WTC11 (cell line): Measurements from ENCODE around the gene S100A8. TPM values are rescaled to one million over a fixed set of nuclear protein-coding genes. Genes with fewer than 3 reads are reported as not detected.

Experiments used
- ATAC-seq: fragments of 200-7000 bp; cut with Tn5 transposase; 2 replicates; pipeline ENCODE4 v1.10.0; 2021; ENCODE audit warnings: mild to moderate bottlenecking, moderate library complexity
- CTCF ChIA-PET: fragments of 300-600 bp; sonication (Branson Sonifier 250); formaldehyde crosslinking; loops from one replicate; lab custom pipeline; 2021; ENCODE audit warnings: antibody characterized with exemption; lab: Charles Lee
- POLR2A ChIA-PET: fragments of 350-600 bp; sonication (Branson Sonifier 250); formaldehyde crosslinking; loops from one replicate; lab custom pipeline; 2021; ENCODE audit warnings: antibody characterized with exemption; lab: Charles Lee
- DNase-seq: peaks from one replicate; pipeline ENCODE4 v3.0.0; 2021; ENCODE audit warnings: low spot score
- H3K27ac Mint-ChIP-seq: 2 replicates; pipeline ENCODE4 v1.8.0; 2021; ENCODE audit warnings: mixed read lengths
- H3K27me3 Mint-ChIP-seq: 2 replicates; pipeline ENCODE4 v1.8.0; 2021; ENCODE audit warnings: low read depth, mild to moderate bottlenecking, moderate library complexity, mixed read lengths
- H3K36me3 Mint-ChIP-seq: 2 replicates; pipeline ENCODE4 v1.8.0; 2021; ENCODE audit warnings: mixed read lengths
- H3K4me1 Mint-ChIP-seq: 2 replicates; pipeline ENCODE4 v1.8.0; 2022; ENCODE audit warnings: mixed read lengths
- H3K4me3 Mint-ChIP-seq: 2 replicates; pipeline ENCODE4 v1.8.0; 2021; ENCODE audit warnings: mild to moderate bottlenecking, moderate library complexity, mixed read lengths
- H3K9me3 Mint-ChIP-seq: 2 replicates; pipeline ENCODE4 v1.8.0; 2021; ENCODE audit warnings: mixed read lengths
- CBFB ChIP-seq: sonication (generic); formaldehyde crosslinking; IDR thresholded peaks from 2 replicates; pipeline ENCODE4 v1.8.1; 2022; ENCODE audit warnings: mild to moderate bottlenecking, low read depth, missing genetic modification reagents
- KAT7 ChIP-seq: sonication (generic); formaldehyde crosslinking; IDR thresholded peaks from 2 replicates; pipeline ENCODE4 v1.8.1; 2023; ENCODE audit warnings: missing genetic modification reagents, mild to moderate bottlenecking, borderline replicate concordance
- RELA ChIP-seq: sonication (generic); formaldehyde crosslinking; IDR thresholded peaks from 2 replicates; pipeline ENCODE4 v1.8.1; 2022; ENCODE audit warnings: missing genetic modification reagents, mild to moderate bottlenecking, borderline replicate concordance
- SMAD3 ChIP-seq: sonication (generic); formaldehyde crosslinking; IDR thresholded peaks from 2 replicates; pipeline ENCODE4 v1.8.0; 2022; ENCODE audit warnings: missing genetic modification reagents, mild to moderate bottlenecking, borderline replicate concordance
- ZBTB21 ChIP-seq: sonication (generic); formaldehyde crosslinking; IDR thresholded peaks from 2 replicates; pipeline ENCODE4 v1.8.1; 2023; ENCODE audit warnings: mild to moderate bottlenecking, missing genetic modification reagents, borderline replicate concordance
- ZNF232 ChIP-seq: sonication (generic); formaldehyde crosslinking; IDR thresholded peaks from 2 replicates; pipeline ENCODE4 v1.8.0; 2022; ENCODE audit warnings: mild to moderate bottlenecking, missing genetic modification reagents
- ZNF263 ChIP-seq: sonication (generic); formaldehyde crosslinking; IDR thresholded peaks from 2 replicates; pipeline ENCODE4 v1.8.1; 2022; ENCODE audit warnings: low read depth, mild to moderate bottlenecking, moderate library complexity, missing genetic modification reagents
- ZNF317 ChIP-seq: sonication (generic); formaldehyde crosslinking; IDR thresholded peaks from 2 replicates; pipeline ENCODE4 v1.8.1; 2023; ENCODE audit warnings: low read depth, mild to moderate bottlenecking, moderate library complexity, missing genetic modification reagents, borderline replicate concordance
- ZNF416 ChIP-seq: fragments of 250-450 bp; sonication (Bioruptor Pico); IDR thresholded peaks from 2 replicates; pipeline ENCODE4 v1.9.0; 2021; ENCODE audit warnings: mild to moderate bottlenecking, inconsistent platforms
- total RNA-seq: library from RNA; stranded (reverse); gene quantifications from 3 replicates; pipeline ENCODE4 v1.2.3, GENCODE V29; 2021
- TF ChIP-seq, protein P1 (sequence below): sonication (generic); formaldehyde crosslinking; IDR thresholded peaks from 2 replicates; pipeline ENCODE4 v1.8.0; 2022; ENCODE audit warnings: missing genetic modification reagents
- TF ChIP-seq, protein P2 (sequence below): sonication (generic); formaldehyde crosslinking; conservative IDR thresholded peaks from 2 replicates; pipeline ENCODE4 v1.8.1; 2022; ENCODE audit warnings: mild to moderate bottlenecking, missing genetic modification reagents
- TF ChIP-seq, protein P3 (sequence below): sonication (generic); formaldehyde crosslinking; IDR thresholded peaks from 2 replicates; pipeline ENCODE4 v1.8.0; 2022; ENCODE audit warnings: mild to moderate bottlenecking, missing genetic modification reagents
- TF ChIP-seq, protein P4 (sequence below): fragments of 250-450 bp; sonication (Bioruptor Pico); IDR thresholded peaks from 2 replicates; pipeline ENCODE4 v1.9.0; 2021; ENCODE audit warnings: mild to moderate bottlenecking
- TF ChIP-seq, protein P5 (sequence below): sonication (generic); formaldehyde crosslinking; IDR thresholded peaks from 2 replicates; pipeline ENCODE4 v1.8.1; 2023; ENCODE audit warnings: mild to moderate bottlenecking, missing genetic modification reagents, moderate library complexity
- TF ChIP-seq, protein P6 (sequence below): sonication (generic); formaldehyde crosslinking; IDR thresholded peaks from 2 replicates; pipeline ENCODE4 v1.8.0; 2022; ENCODE audit warnings: mild to moderate bottlenecking, missing genetic modification reagents
- TF ChIP-seq, protein P7 (sequence below): sonication (generic); formaldehyde crosslinking; IDR thresholded peaks from 2 replicates; pipeline ENCODE4 v1.8.1; 2023; ENCODE audit warnings: mild to moderate bottlenecking, missing genetic modification reagents, moderate library complexity

Gene S100A8
- total RNA-seq, 1 experiment from 2014 or later, result not detected

DNA sequence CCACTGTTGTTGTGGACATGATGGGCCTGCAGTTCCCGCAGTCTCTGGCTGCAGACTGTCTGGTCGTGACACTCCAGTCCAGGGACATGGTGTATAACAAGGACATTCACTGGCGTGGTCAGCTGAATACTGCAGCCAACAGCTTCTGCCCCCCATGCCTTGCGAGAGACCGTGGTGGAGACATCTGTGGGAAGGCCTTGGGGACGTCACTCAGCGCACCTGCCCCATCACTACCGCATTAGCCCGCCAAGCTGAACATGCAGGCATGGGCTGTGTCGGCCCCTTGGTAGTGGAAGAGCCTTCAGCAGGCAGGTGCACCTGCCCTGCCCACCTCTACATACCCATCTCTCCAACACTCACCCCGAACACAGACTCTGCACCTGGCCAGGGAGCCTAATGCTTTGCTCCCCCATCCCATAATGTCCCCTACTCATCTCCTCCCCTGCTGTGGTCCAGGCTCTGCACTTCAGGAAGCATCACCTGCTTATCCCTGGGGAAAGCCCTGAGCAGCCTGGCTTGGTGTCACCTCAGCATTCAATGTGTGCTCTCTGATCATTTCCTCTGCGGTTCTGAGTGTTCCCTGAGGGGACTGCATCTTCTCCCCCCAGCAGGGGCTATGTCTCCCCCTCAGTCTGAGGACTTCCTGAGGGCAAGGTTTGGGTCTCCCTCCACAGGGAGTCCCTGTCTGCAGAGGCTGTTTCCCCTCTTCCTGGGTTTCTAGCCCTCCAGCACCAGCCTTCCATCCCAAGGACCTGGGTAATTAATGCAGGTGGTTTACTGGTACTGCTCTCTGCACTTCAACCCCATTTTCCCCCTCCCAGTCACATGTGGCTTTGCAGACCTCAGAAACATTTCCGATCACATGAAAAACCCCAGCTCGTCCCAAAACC, 45.4 kb downstream of the S100A8 start:
- peaks cover 12% of the 10 kb centered on the region for H3K4me1 Mint-ChIP-seq
- CTCF ChIA-PET, result interaction anchor here (0.9 to 1.5 kb wide), 2 partner anchors 8 to 150 kb away, joined by 3 to 4 read pairs; no protein-coding TSS in a partner anchor
- no peak for TF ChIP-seq CBFB (CRISPR knock-in tag)

DNA sequence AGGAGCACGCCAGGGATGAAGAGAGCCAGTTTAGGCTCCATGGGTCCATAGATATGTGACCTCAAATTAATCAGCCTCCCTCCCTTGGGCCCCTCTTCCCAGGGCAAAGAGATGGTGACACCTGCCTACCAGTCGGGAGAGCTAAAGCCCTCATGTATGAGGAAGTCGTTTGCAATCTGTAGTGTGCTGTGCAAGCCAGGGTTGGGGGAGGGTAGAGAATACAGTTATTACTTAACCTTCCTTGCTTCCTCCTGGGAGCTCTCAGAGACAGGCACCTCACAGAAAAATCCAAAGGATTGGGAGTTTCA, 46.2 kb downstream of the S100A8 start:
- H3K4me1 Mint-ChIP-seq, result peaks cover 12% of the 10 kb centered on the region
- no peak for DNase-seq
- no peaks in the 10 kb centered on the region for H3K36me3 Mint-ChIP-seq
- CTCF ChIA-PET, result interaction anchor here (0.9 to 1.5 kb wide), 3 partner anchors 9 to 151 kb away, joined by 3 to 4 read pairs (median 3); no protein-coding TSS in a partner anchor
- H3K9me3 Mint-ChIP-seq, result no peaks in the 10 kb centered on the region
- TF ChIP-seq KAT7 (CRISPR knock-in tag) (no peak), ZBTB21 (CRISPR knock-in tag) (no peak), SMAD3 (CRISPR knock-in tag) (no peak)
- TF ChIP-seq, protein P1, sequence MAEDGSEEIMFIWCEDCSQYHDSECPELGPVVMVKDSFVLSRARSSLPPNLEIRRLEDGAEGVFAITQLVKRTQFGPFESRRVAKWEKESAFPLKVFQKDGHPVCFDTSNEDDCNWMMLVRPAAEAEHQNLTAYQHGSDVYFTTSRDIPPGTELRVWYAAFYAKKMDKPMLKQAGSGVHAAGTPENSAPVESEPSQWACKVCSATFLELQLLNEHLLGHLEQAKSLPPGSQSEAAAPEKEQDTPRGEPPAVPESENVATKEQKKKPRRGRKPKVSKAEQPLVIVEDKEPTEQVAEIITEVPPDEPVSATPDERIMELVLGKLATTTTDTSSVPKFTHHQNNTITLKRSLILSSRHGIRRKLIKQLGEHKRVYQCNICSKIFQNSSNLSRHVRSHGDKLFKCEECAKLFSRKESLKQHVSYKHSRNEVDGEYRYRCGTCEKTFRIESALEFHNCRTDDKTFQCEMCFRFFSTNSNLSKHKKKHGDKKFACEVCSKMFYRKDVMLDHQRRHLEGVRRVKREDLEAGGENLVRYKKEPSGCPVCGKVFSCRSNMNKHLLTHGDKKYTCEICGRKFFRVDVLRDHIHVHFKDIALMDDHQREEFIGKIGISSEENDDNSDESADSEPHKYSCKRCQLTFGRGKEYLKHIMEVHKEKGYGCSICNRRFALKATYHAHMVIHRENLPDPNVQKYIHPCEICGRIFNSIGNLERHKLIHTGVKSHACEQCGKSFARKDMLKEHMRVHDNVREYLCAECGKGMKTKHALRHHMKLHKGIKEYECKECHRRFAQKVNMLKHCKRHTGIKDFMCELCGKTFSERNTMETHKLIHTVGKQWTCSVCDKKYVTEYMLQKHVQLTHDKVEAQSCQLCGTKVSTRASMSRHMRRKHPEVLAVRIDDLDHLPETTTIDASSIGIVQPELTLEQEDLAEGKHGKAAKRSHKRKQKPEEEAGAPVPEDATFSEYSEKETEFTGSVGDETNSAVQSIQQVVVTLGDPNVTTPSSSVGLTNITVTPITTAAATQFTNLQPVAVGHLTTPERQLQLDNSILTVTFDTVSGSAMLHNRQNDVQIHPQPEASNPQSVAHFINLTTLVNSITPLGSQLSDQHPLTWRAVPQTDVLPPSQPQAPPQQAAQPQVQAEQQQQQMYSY (CRISPR knock-in tag), result no peak
- TF ChIP-seq, protein P2, sequence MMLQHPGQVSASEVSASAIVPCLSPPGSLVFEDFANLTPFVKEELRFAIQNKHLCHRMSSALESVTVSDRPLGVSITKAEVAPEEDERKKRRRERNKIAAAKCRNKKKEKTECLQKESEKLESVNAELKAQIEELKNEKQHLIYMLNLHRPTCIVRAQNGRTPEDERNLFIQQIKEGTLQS (CRISPR knock-in tag), result no peak
- TF ChIP-seq, all 79 proteins: peak for 0
- peaks cover 10% of the 10 kb centered on the region for H3K27me3 Mint-ChIP-seq
- POLR2A ChIA-PET, result no interaction called here
- no peak for ATAC-seq
- H3K4me3 Mint-ChIP-seq, result no peak overlapping the region
- no peak overlapping the region for H3K27ac Mint-ChIP-seq

More for the DNA sequence above, 45.4 kb downstream of the S100A8 start:
- DNase-seq (no peak), ATAC-seq (no peak)
- Mint-ChIP-seq H3K36me3 (no peaks in the 10 kb centered on the region), H3K27ac (no peak overlapping the region), H3K27me3 (peaks cover 15% of the 10 kb centered on the region), H3K9me3 (no peaks in the 10 kb centered on the region), H3K4me3 (no peak overlapping the region)
- POLR2A ChIA-PET, result no interaction called here

DNA sequence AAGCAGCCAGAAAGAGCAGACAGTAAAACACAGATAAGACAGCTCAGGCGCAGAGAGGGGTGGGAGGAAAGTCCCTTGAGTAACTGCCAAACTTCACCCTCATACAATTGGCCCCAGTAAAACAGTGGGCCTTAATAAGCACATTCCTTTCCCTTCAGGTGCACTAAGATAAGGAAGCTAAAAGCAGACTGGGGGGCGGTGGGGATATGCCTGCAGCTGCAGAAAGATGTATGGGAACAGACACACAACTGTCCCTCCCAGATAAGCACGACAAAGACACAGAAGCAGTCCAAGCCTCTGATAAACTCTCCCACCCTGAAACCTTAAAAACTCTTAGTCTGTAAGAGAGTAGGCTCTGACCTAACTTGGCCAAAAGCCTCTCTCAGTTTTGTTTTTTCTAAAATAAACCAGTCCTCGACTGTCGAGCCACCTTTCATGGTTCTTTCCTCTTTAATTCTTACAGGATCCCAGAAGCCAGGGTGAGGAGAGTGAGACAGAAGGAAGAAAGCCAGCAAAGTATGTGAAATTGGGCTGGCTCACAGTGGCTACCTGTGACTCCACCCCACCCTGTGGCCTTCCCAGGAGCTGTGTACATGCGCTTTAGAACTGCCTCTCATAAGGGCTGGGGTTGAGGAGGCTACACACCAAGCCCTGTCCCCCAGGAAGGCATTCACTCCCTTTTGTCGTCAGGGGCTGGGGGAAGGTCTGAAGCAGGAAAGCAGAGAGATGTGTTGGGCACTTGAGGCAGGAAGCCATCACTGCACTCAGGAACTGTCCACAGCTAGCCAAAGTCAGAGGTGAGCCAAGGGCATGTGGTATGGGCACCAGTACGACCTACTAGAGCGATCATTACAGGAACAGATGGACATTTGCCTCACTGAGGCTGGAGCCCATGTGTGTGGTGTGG, 46.8 kb downstream of the S100A8 start:
- Mint-ChIP-seq H3K27me3 (peaks cover 4% of the 10 kb centered on the region), H3K36me3 (no peaks in the 10 kb centered on the region), H3K4me1 (peaks cover 10% of the 10 kb centered on the region), H3K4me3 (no peak overlapping the region), H3K9me3 (no peaks in the 10 kb centered on the region), H3K27ac (no peak overlapping the region)
- ChIA-PET POLR2A (no interaction called here), CTCF (interaction anchor here (0.6 to 1.6 kb wide), 8 partner anchors 9 to 1710 kb away, joined by 3 to 10 read pairs (median 3); no protein-coding TSS in a partner anchor)
- ATAC-seq (no peak), DNase-seq (no peak)
- no peak for TF ChIP-seq ZNF263
- TF ChIP-seq, protein P3, sequence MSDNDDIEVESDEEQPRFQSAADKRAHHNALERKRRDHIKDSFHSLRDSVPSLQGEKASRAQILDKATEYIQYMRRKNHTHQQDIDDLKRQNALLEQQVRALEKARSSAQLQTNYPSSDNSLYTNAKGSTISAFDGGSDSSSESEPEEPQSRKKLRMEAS (CRISPR knock-in tag), result no peak
- TF ChIP-seq KAT7 (CRISPR knock-in tag), result no peak

DNA sequence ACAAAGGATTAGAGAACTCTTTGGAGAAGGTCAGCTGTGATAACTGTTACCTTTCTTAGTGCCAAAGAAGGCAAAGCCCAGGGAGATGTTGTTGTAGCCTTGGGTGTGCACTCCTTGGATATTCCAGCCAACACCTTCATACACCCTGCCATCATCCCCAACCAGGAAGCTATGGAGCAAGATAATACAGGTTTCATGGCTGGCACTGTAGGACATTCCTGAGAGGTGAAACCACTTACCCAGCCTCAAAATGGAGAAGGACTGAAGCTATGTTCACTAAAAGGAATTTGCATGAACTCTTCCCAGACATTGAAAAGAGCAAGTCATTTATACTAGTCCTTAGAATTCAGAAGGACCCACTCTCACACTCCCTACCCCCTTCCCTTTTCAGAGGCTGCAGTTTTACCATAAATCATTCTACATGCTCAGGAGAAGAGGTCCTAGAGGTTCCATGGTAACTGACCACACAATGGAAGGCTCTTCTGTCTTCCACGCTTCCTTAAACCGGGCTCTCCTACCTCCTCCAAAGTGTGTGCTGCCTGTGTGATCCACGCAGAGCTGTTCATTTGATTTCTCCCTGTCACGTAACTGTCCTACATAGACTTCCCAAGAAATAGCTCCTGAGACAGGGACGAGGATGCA, 47.7 kb downstream of the S100A8 start:
- H3K9me3 Mint-ChIP-seq, result no peaks in the 10 kb centered on the region
- ChIA-PET POLR2A (no interaction called here), CTCF (interaction anchor here (0.6 to 1.6 kb wide), 7 partner anchors 10 to 1709 kb away, joined by 3 to 10 read pairs (median 3); no protein-coding TSS in a partner anchor)
- no peaks in the 10 kb centered on the region for H3K36me3 Mint-ChIP-seq
- peaks cover 2% of the 10 kb centered on the region; the same call in 1 of the 2 replicates for H3K27me3 Mint-ChIP-seq
- peaks cover 9% of the 10 kb centered on the region; the same call in 1 of the 2 replicates for H3K4me1 Mint-ChIP-seq
- TF ChIP-seq ZBTB21 (CRISPR knock-in tag) (no peak), ZNF317 (CRISPR knock-in tag) (no peak), ZNF416 (no peak), RELA (CRISPR knock-in tag) (no peak), ZNF232 (CRISPR knock-in tag) (no peak)
- TF ChIP-seq, protein P4, sequence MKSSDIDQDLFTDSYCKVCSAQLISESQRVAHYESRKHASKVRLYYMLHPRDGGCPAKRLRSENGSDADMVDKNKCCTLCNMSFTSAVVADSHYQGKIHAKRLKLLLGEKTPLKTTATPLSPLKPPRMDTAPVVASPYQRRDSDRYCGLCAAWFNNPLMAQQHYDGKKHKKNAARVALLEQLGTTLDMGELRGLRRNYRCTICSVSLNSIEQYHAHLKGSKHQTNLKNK, result no peak
- TF ChIP-seq, protein P5, sequence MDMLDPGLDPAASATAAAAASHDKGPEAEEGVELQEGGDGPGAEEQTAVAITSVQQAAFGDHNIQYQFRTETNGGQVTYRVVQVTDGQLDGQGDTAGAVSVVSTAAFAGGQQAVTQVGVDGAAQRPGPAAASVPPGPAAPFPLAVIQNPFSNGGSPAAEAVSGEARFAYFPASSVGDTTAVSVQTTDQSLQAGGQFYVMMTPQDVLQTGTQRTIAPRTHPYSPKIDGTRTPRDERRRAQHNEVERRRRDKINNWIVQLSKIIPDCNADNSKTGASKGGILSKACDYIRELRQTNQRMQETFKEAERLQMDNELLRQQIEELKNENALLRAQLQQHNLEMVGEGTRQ (CRISPR knock-in tag), result no peak
- TF ChIP-seq, protein P6, sequence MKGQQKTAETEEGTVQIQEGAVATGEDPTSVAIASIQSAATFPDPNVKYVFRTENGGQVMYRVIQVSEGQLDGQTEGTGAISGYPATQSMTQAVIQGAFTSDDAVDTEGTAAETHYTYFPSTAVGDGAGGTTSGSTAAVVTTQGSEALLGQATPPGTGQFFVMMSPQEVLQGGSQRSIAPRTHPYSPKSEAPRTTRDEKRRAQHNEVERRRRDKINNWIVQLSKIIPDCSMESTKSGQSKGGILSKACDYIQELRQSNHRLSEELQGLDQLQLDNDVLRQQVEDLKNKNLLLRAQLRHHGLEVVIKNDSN (CRISPR knock-in tag), result no peak
- TF ChIP-seq, protein P7, sequence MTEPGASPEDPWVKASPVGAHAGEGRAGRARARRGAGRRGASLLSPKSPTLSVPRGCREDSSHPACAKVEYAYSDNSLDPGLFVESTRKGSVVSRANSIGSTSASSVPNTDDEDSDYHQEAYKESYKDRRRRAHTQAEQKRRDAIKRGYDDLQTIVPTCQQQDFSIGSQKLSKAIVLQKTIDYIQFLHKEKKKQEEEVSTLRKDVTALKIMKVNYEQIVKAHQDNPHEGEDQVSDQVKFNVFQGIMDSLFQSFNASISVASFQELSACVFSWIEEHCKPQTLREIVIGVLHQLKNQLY (CRISPR knock-in tag), result no peak
- ATAC-seq, result no peak
- no peak for DNase-seq
- H3K27ac Mint-ChIP-seq, result no peak overlapping the region
- no peak overlapping the region for H3K4me3 Mint-ChIP-seq
